Suprapubic skin (tissue), 4 donors: ENCODE data around the gene SLC25A27.

Experiments used
- CTCF ChIP-seq, 2 donors: fragments of 200-600 bp in 1 of 2; fragments of 450-650 bp in 1 of 2; sonication (generic) in 1 of 2; IDR thresholded peaks; one replicate each; pipeline ENCODE4 v1.5.1; 2016 to 2019; ENCODE audit warnings: antibody characterized with exemption in 2 of 2, mild to moderate bottlenecking in 1 of 2, moderate library complexity in 1 of 2
- EP300 ChIP-seq: sonication (generic); formaldehyde crosslinking; IDR thresholded peaks from one replicate; pipeline ENCODE4 v1.6.1; 2017; ENCODE audit warnings: antibody characterized with exemption
- POLR2A ChIP-seq, 2 donors: fragments of 450-650 bp; IDR thresholded peaks; one replicate each; pipeline ENCODE4 v1.6.1; 2017; ENCODE audit warnings: antibody characterized with exemption in 2 of 2, mild to moderate bottlenecking in 2 of 2, moderate library complexity in 2 of 2
- POLR2AphosphoS5 ChIP-seq, 3 donors: sonication (generic); formaldehyde crosslinking; IDR thresholded peaks; one replicate each; pipeline ENCODE4 v1.6.1; 2017; ENCODE audit warnings: antibody characterized with exemption in 3 of 3

GRCh38 chr6:46606338-46606737, 46.4 kb upstream of the SLC25A27 start:
- TF ChIP-seq CTCF (IDR thresholded peaks at IDR 0.05), result no peak
- TF ChIP-seq POLR2AphosphoS5 (IDR thresholded peaks at IDR 0.05), result no peak
- no peak for TF ChIP-seq POLR2A (IDR thresholded peaks at IDR 0.05)
- TF ChIP-seq EP300, result no peak
